ENCODE measurements around the gene ENPP5.

ENPP5 gene, protein sequence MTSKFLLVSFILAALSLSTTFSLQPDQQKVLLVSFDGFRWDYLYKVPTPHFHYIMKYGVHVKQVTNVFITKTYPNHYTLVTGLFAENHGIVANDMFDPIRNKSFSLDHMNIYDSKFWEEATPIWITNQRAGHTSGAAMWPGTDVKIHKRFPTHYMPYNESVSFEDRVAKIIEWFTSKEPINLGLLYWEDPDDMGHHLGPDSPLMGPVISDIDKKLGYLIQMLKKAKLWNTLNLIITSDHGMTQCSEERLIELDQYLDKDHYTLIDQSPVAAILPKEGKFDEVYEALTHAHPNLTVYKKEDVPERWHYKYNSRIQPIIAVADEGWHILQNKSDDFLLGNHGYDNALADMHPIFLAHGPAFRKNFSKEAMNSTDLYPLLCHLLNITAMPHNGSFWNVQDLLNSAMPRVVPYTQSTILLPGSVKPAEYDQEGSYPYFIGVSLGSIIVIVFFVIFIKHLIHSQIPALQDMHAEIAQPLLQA

DNA sequence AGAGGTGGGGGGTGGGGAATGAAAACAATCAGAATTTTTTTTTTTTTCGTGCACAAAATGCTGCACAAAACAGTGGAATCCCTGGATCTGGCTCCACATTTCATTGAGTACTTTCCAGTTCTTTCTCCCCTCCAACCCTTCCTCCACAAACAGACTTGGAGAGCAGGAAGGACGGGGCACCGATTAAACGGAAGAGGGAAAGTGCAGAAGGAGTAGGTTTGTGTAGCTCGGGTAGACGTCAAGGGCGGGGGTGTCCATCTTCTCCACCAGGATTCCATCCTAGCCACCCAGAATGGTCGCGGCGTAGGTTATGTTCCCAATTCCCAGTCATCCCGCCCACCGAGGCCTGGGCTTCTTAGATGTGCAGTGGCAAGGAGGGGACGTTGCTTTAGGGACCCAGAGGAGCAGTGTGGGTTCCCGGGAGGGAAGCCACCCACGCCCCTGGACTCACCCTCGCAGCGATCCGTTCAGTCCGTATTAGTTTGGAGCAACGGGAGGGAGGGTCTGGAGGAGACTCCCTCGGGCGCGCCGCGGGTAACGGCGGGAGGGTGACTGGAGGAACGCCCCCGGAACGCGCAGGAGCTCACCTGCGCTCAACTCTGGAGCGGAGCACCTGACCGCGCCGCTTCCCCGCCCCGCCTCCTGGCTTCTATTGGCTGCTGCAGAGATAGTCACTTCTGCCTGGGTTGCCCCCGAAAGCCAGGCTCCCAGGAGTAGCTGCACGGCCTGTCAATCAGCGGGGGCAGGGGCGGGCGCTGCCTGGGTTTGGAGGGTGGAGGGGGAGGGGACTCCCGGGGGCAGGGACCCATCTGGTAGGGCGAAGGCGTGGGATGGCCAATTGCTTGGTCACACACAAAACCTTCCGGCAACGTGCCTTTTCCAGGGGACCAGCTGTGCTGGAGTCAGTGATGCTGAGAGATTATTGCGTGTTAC lies at the start of gene ENPP5:
ENPP5 (minus strand) TSS at position 624 of the 933 bp plus-strand sequence. CDS start 2,718 bp downstream, outside the sequence.
- DNase-seq = peak; percentile 73

GRCh38 chr6:46219661-46220060 lies 48.9 kb upstream of the ENPP5 start:
- no peak for DNase-seq

DNA sequence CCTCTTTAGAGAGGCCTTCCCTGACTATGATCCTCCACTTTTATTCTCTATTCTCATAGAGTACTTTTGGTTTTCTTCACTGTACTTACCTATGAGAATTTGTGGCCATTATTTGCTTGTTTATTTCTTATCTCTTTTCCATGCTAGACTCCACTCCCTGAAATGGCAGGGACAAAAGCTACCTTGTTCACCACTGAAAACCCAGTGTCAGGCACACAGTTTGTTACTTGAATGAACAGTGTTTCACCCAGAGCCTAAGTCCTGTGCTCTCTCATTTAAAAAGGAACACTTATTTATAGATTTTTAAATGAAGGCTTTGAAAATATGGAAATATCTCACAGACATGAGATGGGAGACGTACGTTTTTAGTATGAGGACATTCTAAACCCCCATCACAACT lies 47.7 kb upstream of the ENPP5 start:
- no peak for DNase-seq

DNA sequence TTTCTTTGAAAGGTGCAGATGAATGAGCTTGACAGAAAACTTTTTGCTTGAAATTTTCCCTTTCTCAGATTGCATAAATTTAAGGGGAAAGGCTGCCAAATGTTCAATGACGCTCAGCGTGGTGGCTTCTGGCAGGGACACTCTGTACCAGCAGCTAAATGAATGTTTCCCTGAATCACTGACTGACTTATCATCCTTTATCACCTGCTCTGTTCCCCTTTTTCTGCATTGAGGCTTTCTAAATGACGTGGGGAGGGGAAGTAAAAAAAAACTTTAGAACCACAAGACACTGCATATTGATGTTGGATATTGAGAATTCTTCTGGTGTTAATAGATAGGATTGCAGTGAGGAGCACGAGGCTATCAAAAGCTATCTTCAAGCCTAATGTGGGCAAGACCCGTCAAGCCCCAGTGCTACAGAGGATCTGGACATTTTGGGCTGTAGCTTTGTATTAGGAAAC lies 46.9 kb upstream of the ENPP5 start:
- no peak for DNase-seq

GRCh38 chr6:46216879-46217278 lies 46.1 kb upstream of the ENPP5 start:
- DNase-seq = no peak

GRCh38 chr6:46215777-46216176 lies 45.0 kb upstream of the ENPP5 start:
- no peak for DNase-seq

DNA sequence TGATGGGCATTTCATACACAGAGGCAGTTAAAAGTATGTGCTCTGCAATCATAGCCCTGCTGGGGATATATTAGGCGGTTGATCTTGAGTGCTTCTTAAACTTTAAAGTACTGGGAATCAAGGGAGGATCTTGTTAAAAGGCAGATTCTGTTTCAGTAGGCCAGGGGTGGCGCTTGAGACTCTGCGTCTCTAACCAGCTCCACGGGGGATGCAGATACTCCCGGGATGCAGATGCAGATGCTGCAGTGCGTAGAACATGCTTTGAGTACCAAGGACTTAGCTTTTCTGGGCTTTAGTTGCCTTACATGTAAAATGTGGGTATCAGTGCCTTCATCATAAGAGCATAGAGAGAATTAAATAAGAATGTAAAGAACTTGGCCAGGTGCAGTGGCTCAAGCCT lies 44.4 kb upstream of the ENPP5 start:
- no peak for DNase-seq

- DNase-seq = no peak
Observed at GRCh38 chr6:46211917-46212316, 41.1 kb upstream of the ENPP5 start.

- no peak for DNase-seq
Observed at GRCh38 chr6:46210294-46210693, 39.5 kb upstream of the ENPP5 start.

- DNase-seq = no peak
Observed at GRCh38 chr6:46208303-46208702, 37.5 kb upstream of the ENPP5 start.

GRCh38 chr6:46207174-46207573 lies 36.4 kb upstream of the ENPP5 start:
- no peak for DNase-seq

DNA sequence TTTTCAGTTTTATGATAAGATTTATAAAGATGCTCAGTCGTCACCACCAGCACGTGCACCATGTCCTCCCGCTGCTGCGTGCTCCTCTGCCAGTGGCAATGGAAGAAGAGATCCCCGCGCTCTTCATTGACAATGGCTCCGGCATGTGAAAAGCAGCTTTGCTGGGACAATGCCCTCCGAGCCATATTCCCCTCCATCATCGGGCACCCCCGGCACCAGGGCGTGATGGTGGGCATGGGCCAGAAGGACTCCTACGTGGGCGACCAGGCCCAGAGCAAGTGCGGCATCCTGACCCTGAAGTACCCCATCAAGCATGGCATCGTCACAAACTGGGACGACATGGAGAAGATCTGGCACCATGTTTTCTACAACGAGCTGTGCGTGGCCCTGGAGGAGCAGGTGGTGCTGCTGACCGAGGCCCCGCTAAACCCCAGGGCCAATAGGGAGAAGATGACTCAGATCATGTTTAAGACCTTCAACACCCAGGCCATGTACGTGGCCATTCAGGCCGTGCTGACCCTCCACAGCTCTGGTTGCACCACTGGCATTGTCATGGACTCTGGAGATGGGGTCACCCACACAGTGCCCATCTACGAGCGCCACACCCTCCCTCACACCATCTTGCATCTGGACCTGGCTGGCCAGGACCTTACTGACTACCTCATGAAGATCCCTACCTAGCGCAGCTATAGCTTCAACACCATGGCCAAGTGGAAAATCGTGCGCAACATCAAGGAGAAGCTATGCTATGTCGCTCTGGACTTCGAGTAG lies 34.3 kb upstream of the ENPP5 start:
- no peak for DNase-seq

DNA sequence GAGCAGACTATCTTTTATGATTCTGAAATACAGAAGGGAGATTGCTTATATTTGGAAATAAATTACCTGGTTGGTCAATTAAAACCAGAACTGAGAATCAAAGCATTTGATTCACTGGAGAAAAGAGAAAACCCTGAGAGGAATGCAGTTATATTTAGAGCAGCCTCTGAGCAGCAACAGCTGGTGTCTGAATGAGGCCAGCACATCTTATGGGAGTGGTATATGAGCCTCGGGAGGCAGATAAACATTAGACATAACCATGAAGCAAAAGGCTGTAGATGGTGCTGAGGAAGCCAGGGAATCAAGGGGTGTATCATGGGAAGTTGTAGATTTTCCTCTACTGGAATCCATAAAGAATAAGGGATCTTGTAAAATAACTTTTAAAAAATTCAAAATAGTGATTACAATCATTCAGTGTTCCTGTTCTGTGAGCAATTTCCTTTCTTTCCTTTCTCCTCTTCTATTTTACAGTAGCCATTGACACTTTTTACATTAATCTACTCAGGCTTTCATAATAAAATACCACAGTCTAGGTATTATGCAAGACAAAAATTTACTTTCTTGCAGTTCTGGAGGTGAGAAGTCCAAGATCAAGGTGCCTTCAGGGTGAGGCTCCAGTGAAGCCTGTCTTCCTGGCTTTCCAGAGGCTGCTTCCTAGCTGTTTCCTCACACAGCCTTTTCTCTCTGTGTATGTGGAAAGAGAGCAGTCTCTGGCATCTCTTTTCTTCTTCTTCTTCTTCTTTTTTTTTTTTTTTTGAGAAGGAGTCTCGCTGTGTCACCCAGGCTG lies 32.8 kb upstream of the ENPP5 start:
- DNase-seq = no peak

- DNase-seq = no peak
Observed at GRCh38 chr6:46201702-46202101, 30.9 kb upstream of the ENPP5 start.

DNA sequence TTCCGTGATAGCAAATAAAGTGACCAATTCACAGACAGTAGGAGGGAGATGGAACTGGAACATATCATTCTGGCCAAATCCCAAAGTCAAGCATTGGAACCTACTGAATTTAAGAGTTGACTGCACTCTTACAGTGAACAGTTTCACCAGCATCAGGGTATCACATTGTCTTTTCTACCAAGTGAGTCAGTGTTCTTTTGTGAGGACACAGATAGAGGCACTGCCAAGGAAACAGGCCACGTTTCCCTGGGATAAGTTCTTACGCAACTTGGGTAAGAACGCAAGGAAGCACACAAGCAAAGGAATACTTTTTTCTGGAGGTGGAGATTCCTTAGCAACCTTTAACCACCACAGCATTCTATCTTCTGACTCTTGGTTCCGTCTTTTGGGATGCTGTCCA lies 28.6 kb upstream of the ENPP5 start:
- DNase-seq = no peak

GRCh38 chr6:46191961-46192360 lies 21.2 kb upstream of the ENPP5 start:
- no peak for DNase-seq

DNA sequence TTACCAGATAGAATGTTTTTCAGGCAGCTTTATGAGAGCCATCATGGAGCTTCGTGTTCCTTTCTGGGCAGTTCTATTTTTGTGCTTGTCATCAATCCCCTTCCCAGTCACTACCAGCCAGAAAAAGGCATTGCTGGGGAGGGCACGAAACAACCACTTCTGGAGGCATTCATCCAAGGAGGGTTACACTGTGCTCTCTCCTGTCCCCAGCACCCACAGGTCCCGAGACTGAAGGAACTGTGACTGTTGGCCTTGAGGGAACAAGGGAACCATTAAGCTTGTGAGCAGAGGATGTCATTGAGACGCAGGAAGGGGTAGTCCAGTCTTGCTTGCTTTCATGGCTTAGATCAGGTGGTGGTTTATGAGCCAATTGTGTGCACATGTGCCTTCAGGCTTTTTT lies 20.1 kb upstream of the ENPP5 start:
- DNase-seq = no peak

DNA sequence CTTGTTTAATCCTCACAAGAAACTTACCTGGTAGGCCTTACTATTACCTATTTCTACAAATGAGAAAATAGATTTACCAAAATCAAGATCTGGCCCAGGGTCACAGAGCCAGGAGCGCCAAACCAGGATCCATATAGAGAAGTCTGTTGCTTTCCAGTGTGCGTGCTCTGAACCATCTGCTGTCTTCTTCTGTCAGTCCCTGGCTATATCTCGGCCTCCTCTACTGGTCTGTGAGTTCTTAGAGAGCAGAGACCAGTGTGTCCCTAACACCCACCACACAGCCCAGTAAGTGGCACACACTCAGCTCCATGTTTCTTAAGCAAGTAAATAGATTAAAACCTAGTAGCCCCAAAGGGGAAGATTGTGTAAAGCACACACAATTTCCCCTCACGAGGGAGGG lies 18.9 kb upstream of the ENPP5 start:
- no peak for DNase-seq

GRCh38 chr6:46186583-46186982 lies 15.8 kb upstream of the ENPP5 start:
- DNase-seq = no peak

- DNase-seq = no peak
Observed at GRCh38 chr6:46184114-46184513, 13.3 kb upstream of the ENPP5 start.

- no peak for DNase-seq
Observed at GRCh38 chr6:46175976-46176375, 5.2 kb upstream of the ENPP5 start.

DNA sequence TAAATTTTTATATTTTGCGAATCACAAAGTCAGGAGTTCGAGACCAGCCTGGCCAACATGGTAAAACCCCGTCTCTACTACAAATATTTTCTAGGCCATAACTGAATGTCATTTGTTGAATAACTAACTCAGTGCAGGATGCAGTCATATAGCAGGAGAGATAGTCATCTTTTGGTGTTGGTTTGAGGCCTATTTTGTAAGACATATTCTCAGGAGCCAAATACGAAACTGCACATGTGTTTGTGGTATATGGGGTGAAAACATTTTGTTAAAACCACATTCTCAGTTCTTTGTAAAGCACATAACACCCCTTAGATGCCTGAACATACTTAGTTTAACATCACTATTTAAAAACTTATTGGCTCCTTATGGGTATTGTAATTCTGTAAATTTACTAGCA lies 4.7 kb upstream of the ENPP5 start:
- DNase-seq = no peak
